Fibroblast of lung (primary cell): ENCODE measurements around the gene SLC22A9. TPM values are rescaled to one million over a fixed set of nuclear protein-coding genes. Genes with fewer than 3 reads are reported as not detected.

Experiments
- DNase-seq, 2 donors: peaks; one replicate each; pipeline versions ENCODE4 v3.0.0 to v3.0.0-alpha.2; 2010; ENCODE audit warnings: low read depth in 2 of 2
- H2AFZ ChIP-seq: 2 replicates; pipeline ENCODE4 v1.5.1; 2012; ENCODE audit warnings: low read length, control low read depth, inconsistent platforms
- H3K27ac ChIP-seq: 2 replicates; pipeline ENCODE4 v1.5.1; 2011; ENCODE audit warnings: low read length, control low read depth; ENCODE audit not compliant: insufficient read depth
- H3K27me3 ChIP-seq: 2 replicates; pipeline ENCODE4 v1.5.1; 2011; ENCODE audit warnings: mild to moderate bottlenecking, low read length; ENCODE audit not compliant: control insufficient read depth, insufficient read depth
- H3K36me3 ChIP-seq: 2 replicates; pipeline ENCODE4 v1.5.1; 2011; ENCODE audit warnings: low read length; ENCODE audit not compliant: control insufficient read depth, insufficient read depth
- H3K4me1 ChIP-seq: 2 replicates; pipeline ENCODE4 v1.5.1; 2011; ENCODE audit warnings: low read length; ENCODE audit not compliant: control insufficient read depth, insufficient read depth; ENCODE audit errors: extremely low read depth
- H3K4me2 ChIP-seq: 2 replicates; pipeline ENCODE4 v1.5.1; 2011; ENCODE audit warnings: low read length, control low read depth; ENCODE audit not compliant: insufficient read depth; ENCODE audit errors: extremely low read depth
- H3K4me3 ChIP-seq, 4 experiments: fragments of 200-600 bp in 1 of 4; sonication (generic) in 1 of 4; replicated peaks in 1 of 4; 2 replicates each; pipeline ENCODE4 v1.5.1; 2011 to 2016; ENCODE audit warnings: low read length in 4 of 4, low read depth in 3 of 4, mild to moderate bottlenecking in 3 of 4, control low read depth in 2 of 4, inconsistent platforms in 1 of 4, mixed read lengths in 1 of 4; ENCODE audit not compliant: insufficient read depth in 1 of 4; ENCODE audit errors: control extremely low read depth in 1 of 4
- H3K79me2 ChIP-seq: 2 replicates; pipeline ENCODE4 v1.5.1; 2012; ENCODE audit warnings: mild to moderate bottlenecking, low read length, inconsistent platforms; ENCODE audit not compliant: control insufficient read depth, insufficient read depth
- H3K9ac ChIP-seq: 2 replicates; pipeline ENCODE4 v1.5.1; 2011; ENCODE audit warnings: mild to moderate bottlenecking, low read length, control low read depth; ENCODE audit not compliant: insufficient read depth
- H3K9me3 ChIP-seq: 2 replicates; pipeline ENCODE4 v1.5.1; 2012; ENCODE audit warnings: low read depth, low read length; ENCODE audit not compliant: control insufficient read depth, insufficient read depth
- H4K20me1 ChIP-seq: 2 replicates; pipeline ENCODE4 v1.5.1; 2011; ENCODE audit warnings: low read length; ENCODE audit not compliant: control insufficient read depth, insufficient read depth; ENCODE audit errors: extremely low read depth
- EZH2 ChIP-seq: IDR thresholded peaks from 2 replicates; pipeline ENCODE4 v1.5.1; 2012; ENCODE audit warnings: low read length, control low read depth, mild to moderate bottlenecking; ENCODE audit errors: missing control alignments
- polyA plus RNA-seq, 2 donors: library from polyadenylated mRNA; depleted of rRNA in 1 of 2; stranded (reverse) in 1 of 2; unstranded in 1 of 2; fragments of >200 nt; gene quantifications; 2 replicates each; pipeline ENCODE4 v1.2.1, GENCODE V29; 2011 to 2012; ENCODE audit warnings: missing spikeins in 1 of 2
- total RNA-seq: library from RNA; depleted of rRNA; stranded (reverse); fragments of >200 nt; gene quantifications from 2 replicates; pipeline ENCODE4 v1.2.1, GENCODE V29; 2014
- TF ChIP-seq, protein P1 (sequence below), 2 donors: IDR thresholded peaks in 1 of 2; conservative IDR thresholded peaks in 1 of 2; 1 replicate in 1 of 2; 2 replicates in 1 of 2; pipeline ENCODE4 v1.5.1; 2011 to 2012; ENCODE audit warnings: low read length in 2 of 2, control low read depth in 1 of 2, inconsistent platforms in 1 of 2, low read depth in 1 of 2, mild to moderate bottlenecking in 1 of 2

SLC22A9 gene
- total and polyA plus RNA-seq, 2 donors (not counting 1 experiment from before 2014, with no cell fraction given) = not detected

DNA sequence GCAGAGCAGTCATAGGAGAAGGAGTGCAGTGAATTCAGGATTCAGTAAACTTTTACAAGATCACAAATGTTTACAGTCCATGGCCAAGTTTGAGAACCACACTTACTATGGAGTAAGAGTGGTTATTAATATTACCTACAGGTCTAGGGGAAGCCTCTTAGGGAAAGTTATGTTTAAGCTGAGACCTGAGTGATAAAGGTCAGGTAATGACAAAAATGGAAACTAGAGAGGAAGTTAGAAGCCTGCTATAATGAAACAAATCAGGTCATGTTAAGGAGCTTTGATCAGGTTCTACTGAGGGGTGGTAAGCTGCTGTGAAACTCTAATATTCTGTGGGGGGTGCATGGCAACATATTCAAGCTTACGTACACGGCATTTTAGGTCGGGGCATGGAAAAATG is 32.5 kb upstream of the SLC22A9 start:
- TF ChIP-seq, protein P1, sequence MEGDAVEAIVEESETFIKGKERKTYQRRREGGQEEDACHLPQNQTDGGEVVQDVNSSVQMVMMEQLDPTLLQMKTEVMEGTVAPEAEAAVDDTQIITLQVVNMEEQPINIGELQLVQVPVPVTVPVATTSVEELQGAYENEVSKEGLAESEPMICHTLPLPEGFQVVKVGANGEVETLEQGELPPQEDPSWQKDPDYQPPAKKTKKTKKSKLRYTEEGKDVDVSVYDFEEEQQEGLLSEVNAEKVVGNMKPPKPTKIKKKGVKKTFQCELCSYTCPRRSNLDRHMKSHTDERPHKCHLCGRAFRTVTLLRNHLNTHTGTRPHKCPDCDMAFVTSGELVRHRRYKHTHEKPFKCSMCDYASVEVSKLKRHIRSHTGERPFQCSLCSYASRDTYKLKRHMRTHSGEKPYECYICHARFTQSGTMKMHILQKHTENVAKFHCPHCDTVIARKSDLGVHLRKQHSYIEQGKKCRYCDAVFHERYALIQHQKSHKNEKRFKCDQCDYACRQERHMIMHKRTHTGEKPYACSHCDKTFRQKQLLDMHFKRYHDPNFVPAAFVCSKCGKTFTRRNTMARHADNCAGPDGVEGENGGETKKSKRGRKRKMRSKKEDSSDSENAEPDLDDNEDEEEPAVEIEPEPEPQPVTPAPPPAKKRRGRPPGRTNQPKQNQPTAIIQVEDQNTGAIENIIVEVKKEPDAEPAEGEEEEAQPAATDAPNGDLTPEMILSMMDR (conservative IDR thresholded peaks at IDR 0.05 in 1 of 2, IDR thresholded peaks at IDR 0.05 in 1 of 2; ENCODE audit: low read depth in 1 of 2, low read length in 2 of 2) = no peak
- TF ChIP-seq EZH2 = no peak
- no peak overlapping the region for H3K9ac ChIP-seq
- no peak overlapping the region for H2AFZ ChIP-seq
- H3K4me1 ChIP-seq = no peaks in the 10 kb centered on the region
- H3K4me2 ChIP-seq = no peak overlapping the region
- H3K27ac ChIP-seq = no peak overlapping the region
- H4K20me1 ChIP-seq = no peaks in the 10 kb centered on the region
- H3K79me2 ChIP-seq = no peaks in the 10 kb centered on the region
- H3K27me3 ChIP-seq = no peaks in the 10 kb centered on the region
- DNase-seq = no peak
- no peaks in the 10 kb centered on the region for H3K9me3 ChIP-seq
- H3K4me3 ChIP-seq = no peak overlapping the region
- H3K36me3 ChIP-seq = no peaks in the 10 kb centered on the region

DNA sequence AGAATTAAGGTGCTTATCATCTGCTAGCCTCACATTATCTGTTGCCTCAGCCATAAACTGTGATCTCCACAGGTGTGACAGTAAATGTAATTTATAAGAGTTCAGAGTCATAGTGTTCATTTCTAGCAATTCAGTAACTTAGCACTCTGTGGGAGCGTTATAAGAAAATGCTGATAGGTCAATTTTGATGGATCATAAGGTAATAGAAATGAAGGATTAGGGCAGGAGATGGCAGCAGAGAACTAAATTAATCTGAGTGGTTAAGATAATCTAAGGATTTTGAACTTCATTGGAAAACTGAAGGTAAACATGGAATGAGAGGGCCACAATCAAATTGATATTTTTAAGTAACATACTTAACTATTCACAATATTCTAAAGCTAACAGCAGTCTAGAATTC is 26.5 kb upstream of the SLC22A9 start:
- no peaks in the 10 kb centered on the region for H3K4me1 ChIP-seq

DNA sequence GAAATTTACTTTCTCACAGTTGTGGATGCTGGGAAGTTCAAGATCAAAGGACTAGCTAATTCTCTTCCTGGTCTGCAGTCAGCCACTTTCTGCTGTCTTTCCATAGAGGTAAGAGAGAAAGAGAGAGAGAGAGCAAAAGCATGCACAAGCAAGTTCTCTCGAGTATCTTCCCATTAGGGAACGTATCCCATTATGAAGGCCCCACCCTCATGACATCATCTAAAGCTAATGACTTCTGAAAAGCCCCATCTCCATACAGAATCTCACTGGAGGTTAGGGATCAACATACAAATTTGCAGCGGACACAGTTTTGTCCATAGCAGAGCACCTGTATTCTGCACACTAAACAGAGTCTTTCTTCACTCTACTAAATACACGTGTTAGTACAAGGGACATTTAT is 17.4 kb upstream of the SLC22A9 start:
- Histone ChIP-seq H3K79me2 (no peaks in the 10 kb centered on the region), H2AFZ (no peak overlapping the region), H3K27ac (no peak overlapping the region), H3K27me3 (no peaks in the 10 kb centered on the region), H3K9me3 (no peaks in the 10 kb centered on the region), H3K36me3 (no peaks in the 10 kb centered on the region), H3K9ac (no peak overlapping the region), H3K4me2 (no peak overlapping the region), H3K4me3 (no peak overlapping the region), H4K20me1 (no peaks in the 10 kb centered on the region), H3K4me1 (no peaks in the 10 kb centered on the region)
- no peak for DNase-seq
- no peak for TF ChIP-seq EZH2

More for the DNA sequence above, 26.5 kb upstream of the SLC22A9 start:
- no peak overlapping the region for H3K9ac ChIP-seq
- no peaks in the 10 kb centered on the region for H3K9me3 ChIP-seq
- no peak overlapping the region for H2AFZ ChIP-seq
- no peak for TF ChIP-seq EZH2
- TF ChIP-seq, protein P1 (conservative IDR thresholded peaks at IDR 0.05 in 1 of 2, IDR thresholded peaks at IDR 0.05 in 1 of 2; ENCODE audit: low read depth in 1 of 2, low read length in 2 of 2) = no peak
- H3K36me3 ChIP-seq = no peaks in the 10 kb centered on the region
- no peaks in the 10 kb centered on the region for H4K20me1 ChIP-seq
- no peak overlapping the region for H3K4me2 ChIP-seq
- DNase-seq = no peak
- H3K4me3 ChIP-seq = no peak overlapping the region
- no peak overlapping the region for H3K27ac ChIP-seq
- H3K79me2 ChIP-seq = no peaks in the 10 kb centered on the region
- no peaks in the 10 kb centered on the region for H3K27me3 ChIP-seq
